ENCODE data around the gene MAB21L4. TPM values are rescaled to one million over a fixed set of nuclear protein-coding genes. Genes with fewer than 3 reads are reported as not detected.

Gene MAB21L4
- total RNA-seq, 1 donor from 2014 or later: not detected

DNA sequence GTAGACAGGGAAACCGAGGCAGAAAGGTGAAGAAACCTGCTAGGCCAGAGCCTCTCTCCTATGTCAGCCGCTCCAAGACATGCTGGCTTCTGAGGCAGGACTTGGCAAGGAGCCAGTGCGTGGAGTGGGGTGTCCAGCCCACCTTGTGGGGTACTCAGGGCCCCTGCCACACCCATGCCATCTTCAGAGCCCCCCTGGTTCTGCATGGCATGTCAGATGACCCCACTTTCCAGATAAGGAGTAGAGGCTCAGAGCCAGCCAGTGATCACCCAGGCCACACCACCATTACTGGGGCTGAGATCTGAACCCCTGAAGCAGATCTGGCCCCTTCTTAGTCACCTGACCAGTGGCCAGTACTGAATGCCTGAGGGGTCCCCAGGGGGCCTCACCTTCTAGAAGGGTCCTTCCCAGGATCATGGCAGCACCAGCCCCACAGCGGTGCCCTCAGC lies 24.9 kb upstream of the MAB21L4 start:
- Mint-ChIP-seq H3K27me3 (ENCODE audit: unreplicated experiment) (no peaks in the 10 kb centered on the region), H3K4me1 (ENCODE audit: unreplicated experiment) (peaks cover 5% of the 10 kb centered on the region), H3K27ac (ENCODE audit: unreplicated experiment) (no peak overlapping the region), H3K36me3 (ENCODE audit: unreplicated experiment) (no peaks in the 10 kb centered on the region), H3K9me3 (ENCODE audit: unreplicated experiment) (no peaks in the 10 kb centered on the region), H3K4me3 (ENCODE audit: unreplicated experiment) (no peak overlapping the region)
- DNase-seq (ENCODE audit: extremely low spot score, unreplicated experiment): peak; percentile 79
- no peak for TF ChIP-seq CTCF (IDR thresholded peaks at IDR 0.05)

GRCh38 chr2:240919786-240920782 lies 24.1 kb upstream of the MAB21L4 start:
- H3K27ac Mint-ChIP-seq (ENCODE audit: unreplicated experiment): no peak overlapping the region
- no peaks in the 10 kb centered on the region for H3K27me3 Mint-ChIP-seq (ENCODE audit: unreplicated experiment)
- H3K9me3 Mint-ChIP-seq (ENCODE audit: unreplicated experiment): no peaks in the 10 kb centered on the region
- peak; percentile 68 for DNase-seq (ENCODE audit: extremely low spot score, unreplicated experiment)
- no peaks in the 10 kb centered on the region for H3K36me3 Mint-ChIP-seq (ENCODE audit: unreplicated experiment)
- no peak overlapping the region for H3K4me3 Mint-ChIP-seq (ENCODE audit: unreplicated experiment)
- H3K4me1 Mint-ChIP-seq (ENCODE audit: unreplicated experiment): peaks cover 5% of the 10 kb centered on the region
- TF ChIP-seq CTCF (IDR thresholded peaks at IDR 0.05): no peak

DNA sequence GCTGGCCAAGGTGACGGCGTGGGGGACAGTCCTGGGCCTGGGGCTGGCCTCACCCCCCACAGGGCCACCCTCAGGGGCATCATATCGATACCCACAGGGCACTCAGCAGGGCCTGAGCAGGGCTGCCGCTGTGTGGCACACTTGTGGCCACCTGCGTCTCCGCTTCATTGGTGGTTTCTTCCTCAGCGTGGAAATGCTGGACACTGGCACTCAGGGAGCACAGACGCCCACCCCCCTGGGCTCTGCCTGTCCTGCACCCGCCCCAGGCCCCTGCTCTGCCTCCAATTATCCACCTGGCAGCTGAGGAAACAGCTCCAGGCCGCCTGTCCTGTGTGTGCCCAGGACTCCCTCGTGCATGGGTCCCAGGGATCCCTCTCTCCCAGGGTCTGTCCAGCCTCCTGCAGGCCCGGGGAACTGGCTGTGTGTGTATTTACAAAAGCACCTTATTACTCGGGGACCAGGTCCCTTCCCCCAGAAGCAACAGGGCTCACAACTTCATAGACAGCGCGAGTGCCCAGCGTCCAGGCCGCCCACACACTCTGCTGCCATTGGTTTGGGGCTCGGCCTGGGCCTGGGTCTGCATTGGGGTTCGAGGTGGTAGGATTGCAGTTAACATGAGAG lies 23.3 kb upstream of the MAB21L4 start:
- H3K36me3 Mint-ChIP-seq (ENCODE audit: unreplicated experiment): no peaks in the 10 kb centered on the region
- peaks cover 5% of the 10 kb centered on the region for H3K4me1 Mint-ChIP-seq (ENCODE audit: unreplicated experiment)
- no peaks in the 10 kb centered on the region for H3K27me3 Mint-ChIP-seq (ENCODE audit: unreplicated experiment)
- H3K9me3 Mint-ChIP-seq (ENCODE audit: unreplicated experiment): no peaks in the 10 kb centered on the region
- H3K27ac Mint-ChIP-seq (ENCODE audit: unreplicated experiment): no peak overlapping the region
- TF ChIP-seq CTCF (IDR thresholded peaks at IDR 0.05): no peak
- H3K4me3 Mint-ChIP-seq (ENCODE audit: unreplicated experiment): no peak overlapping the region
- DNase-seq (ENCODE audit: extremely low spot score, unreplicated experiment): peak; percentile 77

DNA sequence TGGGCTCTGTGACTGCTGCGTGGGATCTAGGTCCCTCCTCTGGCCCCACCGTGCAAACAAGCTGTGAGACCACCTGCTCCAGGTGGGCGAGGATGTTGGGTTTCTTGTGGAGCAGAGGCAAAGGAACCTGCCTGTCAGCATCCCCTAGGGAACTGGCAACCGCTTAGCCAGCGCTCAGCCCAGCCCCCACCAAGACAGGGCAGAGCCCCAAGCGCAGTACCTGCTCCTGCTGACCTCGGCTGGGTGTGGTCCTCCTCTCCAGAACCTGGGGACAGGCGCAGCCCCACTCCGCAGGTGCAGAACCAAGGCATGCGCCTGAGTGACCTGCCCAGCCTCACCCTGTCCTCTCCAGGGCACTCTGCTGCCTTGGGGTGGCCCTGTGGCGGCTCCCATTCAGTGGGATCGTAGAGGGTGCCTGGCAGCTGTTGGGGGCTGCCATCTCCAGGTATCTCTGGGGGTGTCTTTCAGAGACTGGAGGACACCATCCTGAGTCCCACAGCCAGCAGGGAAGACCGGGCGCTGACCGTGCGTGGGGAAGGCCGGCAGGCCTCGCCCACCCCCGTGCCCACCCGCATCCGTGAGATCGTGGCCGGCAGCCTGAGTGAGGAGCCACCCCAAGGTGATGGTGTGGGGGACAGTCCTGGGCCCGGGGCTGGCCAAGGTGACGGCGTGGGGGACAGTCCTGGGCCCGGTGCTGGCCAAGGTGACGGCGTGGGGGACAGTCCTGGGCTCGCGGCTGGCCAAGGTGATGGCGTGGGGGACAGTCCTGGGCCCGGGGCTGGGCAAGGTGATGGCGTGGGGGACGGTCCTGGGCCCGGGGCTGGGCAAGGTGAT lies 22.5 kb upstream of the MAB21L4 start:
- DNase-seq (ENCODE audit: extremely low spot score, unreplicated experiment): no peak
- no peak overlapping the region for H3K27ac Mint-ChIP-seq (ENCODE audit: unreplicated experiment)
- no peaks in the 10 kb centered on the region for H3K9me3 Mint-ChIP-seq (ENCODE audit: unreplicated experiment)
- H3K4me3 Mint-ChIP-seq (ENCODE audit: unreplicated experiment): no peak overlapping the region
- H3K36me3 Mint-ChIP-seq (ENCODE audit: unreplicated experiment): no peaks in the 10 kb centered on the region
- H3K27me3 Mint-ChIP-seq (ENCODE audit: unreplicated experiment): no peaks in the 10 kb centered on the region
- TF ChIP-seq CTCF (IDR thresholded peaks at IDR 0.05): no peak
- peaks cover 7% of the 10 kb centered on the region for H3K4me1 Mint-ChIP-seq (ENCODE audit: unreplicated experiment)

Measured in osteocyte (in vitro differentiated cells).